Ureter (tissue), 1 donor: ENCODE results near the gene SLC12A7. TPM values are rescaled to one million over a fixed set of nuclear protein-coding genes. Genes with fewer than 3 reads are reported as not detected.
"Not testable (repeated sequence)": the region's sequence is repeated elsewhere in the genome, so short reads cannot be mapped to it uniquely, and the experiment has no call there.

Experiments
- DNase-seq: peaks from one replicate; pipeline ENCODE4 v3.0.0-alpha.2; 2020; ENCODE audit warnings: low spot score
- total RNA-seq: library from RNA; stranded (reverse); gene quantifications from one replicate; pipeline ENCODE4 v1.2.4, GENCODE V29; 2023
- donor health status: DM: yes; HTN: yes; CAD: no.

SLC12A7 gene
- 77.0 TPM for total RNA-seq

GRCh38 chr5:1111727-1112289, at the start of gene SLC12A7:
Gene SLC12A7, minus strand, starts transcription at chr5:1112063. Its CDS starts 72 bp downstream, at chr5:1111991.
- DNase-seq, result peak; percentile 70

GRCh38 chr5:1161108-1161832, 49.4 kb upstream of the SLC12A7 start:
- no peak for DNase-seq

DNA sequence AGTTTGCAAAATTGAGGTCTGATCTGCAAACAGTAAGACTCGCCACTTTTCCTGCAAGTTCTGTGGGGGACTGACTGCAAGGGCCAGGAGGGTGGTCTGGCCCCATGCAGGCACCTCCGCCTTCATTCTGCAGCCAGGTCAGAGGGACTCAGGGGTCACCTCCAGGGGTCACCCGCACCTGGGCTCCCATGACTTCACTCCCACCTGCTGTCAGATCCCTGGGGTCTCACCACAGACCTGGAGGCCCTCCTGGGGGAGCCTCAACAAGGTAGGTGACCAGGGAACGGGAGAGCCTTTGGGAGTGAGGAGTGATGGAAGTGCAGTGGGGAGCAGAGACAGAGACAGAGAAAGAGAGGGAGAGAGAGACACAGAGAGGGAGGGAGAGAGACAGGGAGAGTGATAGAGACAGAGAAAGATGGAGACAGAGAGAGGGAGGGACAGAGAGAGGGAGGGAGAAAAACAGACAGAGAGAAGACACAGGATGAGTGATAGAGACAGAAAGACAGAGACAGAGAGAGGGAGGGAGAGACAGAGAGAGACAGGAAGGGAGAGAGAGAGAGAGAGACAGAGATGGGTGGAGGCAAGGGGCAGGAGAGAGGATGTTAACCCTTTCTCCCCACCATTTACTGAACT, 48.0 kb upstream of the SLC12A7 start:
- DNase-seq, result no peak

DNA sequence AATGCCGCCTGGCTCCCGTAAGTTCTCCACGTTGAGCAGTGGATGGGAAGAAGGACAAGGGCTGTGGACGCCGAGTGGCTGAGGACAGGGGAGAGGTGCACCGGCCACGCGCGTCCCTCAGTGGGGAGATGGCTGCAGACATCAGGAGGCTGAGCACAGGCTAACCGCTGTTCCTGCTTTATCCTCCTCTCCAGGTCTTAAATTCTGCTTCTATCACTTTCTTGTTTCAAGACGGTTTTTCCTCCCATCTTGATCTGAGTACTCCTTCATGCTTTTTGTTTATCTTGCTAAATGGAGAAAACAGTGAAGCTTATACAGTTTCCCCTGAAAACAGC, 47.4 kb upstream of the SLC12A7 start:
- no peak for DNase-seq

GRCh38 chr5:1158647-1159340, 46.9 kb upstream of the SLC12A7 start:
- no peak for DNase-seq

GRCh38 chr5:1157461-1157986, 45.7 kb upstream of the SLC12A7 start:
- not testable (repeated sequence) for DNase-seq

DNA sequence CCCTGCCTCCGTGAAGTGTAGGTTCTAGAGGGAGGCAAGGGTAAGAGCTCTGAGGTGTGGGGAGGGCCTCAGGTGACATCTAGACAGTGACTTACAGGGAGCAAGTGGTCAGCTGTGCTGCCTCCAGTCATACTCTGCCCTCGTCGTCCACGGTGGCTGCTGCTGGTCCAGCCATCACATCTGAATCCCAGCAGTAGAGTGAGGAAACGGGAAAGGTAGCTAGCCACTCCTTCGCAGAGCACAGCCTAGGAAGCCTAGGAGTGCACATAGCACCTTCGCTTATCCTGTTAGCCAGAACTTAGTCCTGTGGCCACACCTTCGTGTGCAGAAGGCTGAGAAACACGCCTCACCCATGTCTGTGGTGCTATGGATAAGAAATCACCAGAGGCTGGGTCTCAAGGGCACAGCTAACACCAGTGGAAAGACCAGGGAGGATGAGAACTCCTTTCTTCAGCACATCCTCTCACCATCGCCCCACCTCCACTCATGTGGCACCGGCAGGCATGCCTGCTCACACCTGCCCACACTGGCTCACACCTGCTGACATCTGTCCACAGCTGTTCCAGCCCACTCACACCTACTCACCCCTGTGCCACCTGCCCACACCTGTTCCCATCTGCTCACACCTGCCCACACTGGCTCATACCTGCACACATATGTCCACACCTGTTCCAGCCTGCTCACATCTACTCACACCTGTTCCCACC, 45.0 kb upstream of the SLC12A7 start:
- no peak for DNase-seq

DNA sequence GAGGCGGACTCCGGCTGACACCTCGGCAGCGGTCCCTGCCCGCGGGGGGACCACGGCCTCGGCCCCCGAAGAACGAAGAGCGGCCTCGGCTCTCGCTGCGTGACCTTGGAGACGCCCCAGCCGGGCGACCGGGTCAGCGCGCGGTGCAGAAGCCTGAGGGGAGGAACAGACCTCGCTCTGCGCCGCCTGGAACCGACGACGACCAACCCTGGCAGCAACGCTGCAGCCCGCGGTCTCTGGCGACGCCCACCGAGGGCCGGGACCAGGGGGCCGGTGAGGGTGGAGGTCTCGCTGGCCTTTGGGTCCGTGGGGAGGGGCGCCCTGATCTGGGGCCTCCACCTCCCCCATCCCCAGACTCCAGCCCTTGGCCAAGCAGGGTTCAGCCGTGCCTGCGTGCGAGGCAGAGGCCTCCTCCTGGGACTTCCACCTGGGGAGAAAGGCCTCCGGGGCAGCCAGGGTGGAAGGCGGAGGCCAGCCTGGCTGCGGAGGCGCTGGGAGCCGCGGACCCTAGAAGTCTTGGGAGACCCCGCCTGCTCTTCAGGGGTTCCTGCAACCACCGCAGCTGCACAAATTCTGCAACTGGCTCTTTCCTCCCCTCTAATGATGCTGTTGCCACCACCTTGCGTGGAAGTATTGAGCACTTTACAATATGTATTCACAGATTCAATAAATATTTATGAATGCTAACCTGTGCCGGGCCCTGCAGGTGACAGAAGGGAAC, 44.3 kb upstream of the SLC12A7 start:
- no peak for DNase-seq

GRCh38 chr5:1155191-1156032, 43.5 kb upstream of the SLC12A7 start:
- DNase-seq, result no peak

- no peak for DNase-seq
Observed at GRCh38 chr5:1153428-1153827, 41.6 kb upstream of the SLC12A7 start.

DNA sequence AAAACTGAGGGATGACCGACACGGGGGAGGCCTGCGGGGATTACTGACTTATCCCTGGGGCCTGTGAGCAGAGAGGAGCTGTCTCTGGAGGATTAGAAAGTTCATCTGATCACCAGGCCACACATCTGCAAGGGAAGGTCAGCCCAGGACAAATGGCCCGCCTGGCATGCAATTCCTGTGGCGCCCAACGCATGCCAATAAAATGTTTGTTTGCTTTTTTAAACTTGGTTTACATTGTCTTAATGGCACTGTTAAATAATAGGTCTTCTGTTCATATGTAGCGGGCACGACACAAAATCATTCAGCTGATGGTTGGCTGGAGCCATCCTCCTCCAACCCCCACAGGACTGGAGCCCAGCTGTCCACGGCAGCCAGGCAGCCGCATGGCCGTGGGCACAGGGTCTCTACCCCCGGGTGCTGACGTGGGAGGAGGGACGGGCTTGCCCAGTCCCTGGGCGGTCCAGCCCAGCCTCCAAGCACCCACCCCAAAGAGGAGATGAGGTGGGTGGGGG, 41.0 kb upstream of the SLC12A7 start:
- DNase-seq, result no peak

DNA sequence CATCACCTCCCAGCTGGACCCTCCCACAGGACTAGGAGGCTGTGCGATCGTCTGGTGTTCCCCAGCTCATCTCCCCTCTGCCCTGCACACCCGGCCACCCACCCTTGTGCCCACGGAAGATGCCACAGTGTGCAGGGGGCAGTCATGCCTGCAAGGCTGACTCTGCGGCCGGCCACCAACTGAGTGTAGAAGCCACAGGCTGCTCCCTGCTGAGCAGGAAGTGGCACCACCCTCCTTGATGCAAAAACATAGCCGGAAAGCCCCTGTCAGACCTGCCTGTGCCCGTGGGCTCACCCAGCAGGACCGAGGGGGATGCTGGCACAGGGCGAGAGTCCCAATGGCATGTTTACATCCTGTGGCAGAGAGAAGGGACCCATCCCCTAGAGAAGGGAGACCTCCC, 40.3 kb upstream of the SLC12A7 start:
- no peak for DNase-seq

DNA sequence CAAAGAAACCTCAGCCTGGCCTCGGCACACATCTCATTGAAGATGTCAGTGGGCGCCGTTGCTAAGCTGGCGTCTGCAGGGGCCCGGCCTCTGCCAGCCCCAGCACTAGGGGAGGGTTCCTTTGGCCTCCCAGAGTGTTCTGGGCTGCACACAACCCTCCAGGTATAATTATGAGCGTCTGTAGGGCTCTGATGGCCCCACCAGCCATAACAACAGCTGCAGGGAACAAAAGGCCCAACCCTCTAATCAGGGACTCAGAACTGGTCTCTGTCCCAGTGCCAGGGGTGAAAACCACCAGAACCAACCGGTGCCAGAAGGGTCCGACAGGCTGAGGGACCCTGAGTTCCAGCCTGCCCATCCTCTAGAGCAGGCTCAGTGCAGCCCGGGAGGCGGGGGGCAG, 39.5 kb upstream of the SLC12A7 start:
- DNase-seq, result no peak

GRCh38 chr5:1150866-1151265, 39.0 kb upstream of the SLC12A7 start:
- no peak for DNase-seq

- no peak for DNase-seq
Observed at GRCh38 chr5:1144638-1145396, 33.0 kb upstream of the SLC12A7 start.

- DNase-seq, result no peak
Observed at GRCh38 chr5:1144089-1144488, 32.2 kb upstream of the SLC12A7 start.

DNA sequence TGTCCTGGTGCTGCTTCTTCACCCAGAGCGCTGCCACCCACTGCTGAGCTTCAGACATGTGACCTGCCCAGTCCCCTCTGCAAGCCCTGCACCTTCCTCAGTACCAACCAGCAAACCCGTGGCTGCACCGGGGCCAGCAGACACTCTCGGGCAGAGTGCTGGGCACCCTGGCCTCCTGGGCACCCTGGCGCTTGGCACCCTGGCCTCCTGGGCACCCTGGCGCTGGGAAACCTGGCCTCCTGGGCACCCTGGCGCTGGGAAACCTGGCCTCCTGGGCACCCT, 31.7 kb upstream of the SLC12A7 start:
- DNase-seq, result no peak

DNA sequence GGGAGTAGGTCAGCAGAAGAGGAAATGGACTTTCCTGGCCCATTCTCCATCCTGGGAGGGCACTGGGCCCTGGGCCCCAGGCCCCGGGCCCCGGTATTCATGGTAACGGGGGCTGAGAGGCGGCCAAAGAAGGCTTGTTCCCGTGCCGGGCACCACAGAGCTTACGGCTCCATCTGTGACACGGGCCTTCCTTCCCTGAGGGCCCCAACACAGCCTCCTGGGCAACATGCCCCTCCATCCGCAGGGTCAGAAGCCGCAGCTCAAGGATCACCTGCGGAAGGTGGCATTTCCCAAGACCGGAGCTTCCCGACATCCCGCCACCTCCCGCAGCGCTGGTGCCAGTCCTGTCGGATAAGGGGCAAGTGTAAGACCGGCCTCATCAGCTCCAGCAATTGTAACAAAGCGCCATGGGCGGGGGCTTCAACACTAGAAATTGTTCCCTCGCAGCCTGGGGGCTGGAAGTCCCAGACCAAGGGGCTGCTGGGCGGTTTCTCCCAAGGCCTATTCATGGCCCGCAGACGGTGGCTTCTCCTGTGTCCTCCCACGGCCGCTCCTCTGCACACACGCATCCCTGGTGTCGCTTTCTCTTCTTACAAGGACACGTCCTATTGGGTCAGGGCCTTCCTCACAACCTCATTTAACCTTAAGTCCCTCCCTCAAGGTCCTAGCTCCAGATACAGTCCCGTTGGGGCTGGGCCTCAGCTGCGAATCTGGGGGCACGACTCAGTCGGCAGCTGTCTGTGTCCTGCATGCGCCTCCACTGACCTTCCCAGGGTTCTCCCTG, 31.2 kb upstream of the SLC12A7 start:
- DNase-seq, result no peak

- no peak for DNase-seq
Observed at GRCh38 chr5:1141834-1142233, 30.0 kb upstream of the SLC12A7 start.
